GM18502 (cell line): Measurements from ENCODE around the gene CHCHD6.

Experiments used
- ATAC-seq: cut with Tn5 transposase; IDR thresholded peaks from one replicate; pipeline ENCODE4 v1.9.1; 2021; ENCODE audit warnings: mild to moderate bottlenecking; ENCODE audit not compliant: unreplicated experiment, poor library complexity

CHCHD6 gene

GRCh38 chr3:126932188-126932931 lies 228.3 kb downstream of the CHCHD6 start:
- ATAC-seq = no peak

- ATAC-seq = no peak
These were observed 230.0 kb downstream of the CHCHD6 start for GRCh38 chr3:126934031-126934531.

GRCh38 chr3:126934991-126935390 lies 231.0 kb downstream of the CHCHD6 start:
- no peak for ATAC-seq

GRCh38 chr3:126935756-126936509 lies 231.9 kb downstream of the CHCHD6 start:
- no peak for ATAC-seq

- no peak for ATAC-seq
These were observed 232.9 kb downstream of the CHCHD6 start for GRCh38 chr3:126936853-126937425.

GRCh38 chr3:126937533-126937932 lies 233.5 kb downstream of the CHCHD6 start:
- ATAC-seq = no peak

GRCh38 chr3:126937973-126938372 lies 233.9 kb downstream of the CHCHD6 start:
- ATAC-seq = no peak

- no peak for ATAC-seq
These were observed 234.7 kb downstream of the CHCHD6 start for GRCh38 chr3:126938520-126939337.

GRCh38 chr3:126939338-126939718 lies 235.3 kb downstream of the CHCHD6 start:
- ATAC-seq = no peak

GRCh38 chr3:126939733-126940132 lies 235.7 kb downstream of the CHCHD6 start:
- no peak for ATAC-seq

GRCh38 chr3:126941721-126942270 lies 237.8 kb downstream of the CHCHD6 start:
- no peak for ATAC-seq

- no peak for ATAC-seq
These were observed 240.3 kb downstream of the CHCHD6 start for GRCh38 chr3:126944089-126944965.

- ATAC-seq = no peak
These were observed 241.2 kb downstream of the CHCHD6 start for GRCh38 chr3:126945171-126945721.

- ATAC-seq = no peak
These were observed 241.9 kb downstream of the CHCHD6 start for GRCh38 chr3:126945891-126946290.

- ATAC-seq = no peak
These were observed 242.4 kb downstream of the CHCHD6 start for GRCh38 chr3:126946405-126946804.

GRCh38 chr3:126947429-126947828 lies 243.4 kb downstream of the CHCHD6 start:
- ATAC-seq = no peak

- no peak for ATAC-seq
These were observed 245.0 kb downstream of the CHCHD6 start for GRCh38 chr3:126948980-126949535.

GRCh38 chr3:126951561-126951960 lies 247.5 kb downstream of the CHCHD6 start:
- no peak for ATAC-seq
